ENCODE data around the gene FAM229A. TPM values are rescaled to one million over a fixed set of nuclear protein-coding genes. Genes with fewer than 3 reads are reported as not detected.
A peak's percentile ranks its signal among the peaks of the same experiment; 100 is the strongest.

FAM229A gene
- total and polyA plus RNA-seq, 9 of the 15 experiments (the other 6 are each of a cell fraction or from before 2014, with no cell fraction given) = 0.04 to 21.6 (median 7.4) TPM

GRCh38 chr1:32361674-32362473 lies 411 bp downstream of the FAM229A start:
- Histone ChIP-seq H3K9ac (ENCODE audit: insufficient read depth in 1 of 2, low read depth in 2 of 2, low read length in 2 of 2) (no peak overlapping the region), H3K9me3 (replicated peaks; ENCODE audit: control insufficient read depth, insufficient read depth, low read depth, low read length) (no peaks in the 10 kb centered on the region), H3K4me2 (ENCODE audit: insufficient read depth, low read length) (no peak overlapping the region), H3K4me3 (no peak overlapping the region), H3K36me3 (ENCODE audit: control insufficient read depth, insufficient read depth, low read length) (peaks cover 55% of the 10 kb centered on the region), H3K27me3 (ENCODE audit: control insufficient read depth in 2 of 2, insufficient read depth in 2 of 2, low read length in 2 of 2) (no peaks in the 10 kb centered on the region), H3K4me1 (replicated peaks in 1 of 2; ENCODE audit: control insufficient read depth in 2 of 2, insufficient read depth in 2 of 2, low read length in 2 of 2) (peaks cover 0 to 4% of the 10 kb centered on the region in 2 experiments; a peak in 1 of 5 replicates), H3K9me1 (ENCODE audit: control insufficient read depth, insufficient read depth, low read length) (no peaks in the 10 kb centered on the region), H3K79me2 (ENCODE audit: control insufficient read depth, insufficient read depth, low read length) (no peaks in the 10 kb centered on the region), H3K27ac (ENCODE audit: extremely low read depth, low read depth, low read length) (no peak overlapping the region), H4K20me1 (replicated peaks; ENCODE audit: control insufficient read depth, insufficient read depth, low read length) (no peaks in the 10 kb centered on the region), H2AFZ (ENCODE audit: low read depth, low read length) (no peak overlapping the region)
- ChIA-PET POLR2A (interaction anchor here (2.2 kb wide), 1 partner anchor 32 kb away, joined by 8 read pairs; the partner anchor contains the start of gene BSDC1), CTCF (ENCODE audit: low intra/inter-chr PET ratio) (no interaction called here)
- no peak for TF ChIP-seq RHOXF2B (CRISPR knock-in tag; conservative IDR thresholded peaks at IDR 0.05)
- TF ChIP-seq ZMIZ1 (IDR thresholded peaks at IDR 0.05; ENCODE audit: low read depth in 2 of 2, low read length in 2 of 2) = peak in 1 of 2 experiments; percentile 9; a peak in 1 of 4 replicates
- TF ChIP-seq HNRNPL (IDR thresholded peaks at IDR 0.05; ENCODE audit: low read depth, low read length) = peak; percentile 57
- 0 out of 2 replicates have a peak, but pooled peaks have one; percentile 51 for TF ChIP-seq RBM14 (IDR thresholded peaks at IDR 0.05; ENCODE audit: borderline replicate concordance, insufficient read depth, low read depth, low read length)
- TF ChIP-seq RBFOX2 (IDR thresholded peaks at IDR 0.05; ENCODE audit: low read depth, low read length) = peak; percentile 48; the same call in 1 of the 2 replicates
- TF ChIP-seq TAF9B (IDR thresholded peaks at IDR 0.05; ENCODE audit: partially characterized antibody) = no peak
- peak; percentile 77 for TF ChIP-seq POLR2G (IDR thresholded peaks at IDR 0.05; ENCODE audit: low read depth, low read length)
- peak; percentile 94 for TF ChIP-seq ZBTB33 (CRISPR knock-in tag; IDR thresholded peaks at IDR 0.05)
- TF ChIP-seq POLR2AphosphoS5 (IDR thresholded peaks at IDR 0.05; ENCODE audit: control insufficient read depth, insufficient read depth, low read depth, low read length) = peak; percentile 5; the same call in 1 of the 2 replicates
- TF ChIP-seq FOXP1 (CRISPR knock-in tag; IDR thresholded peaks at IDR 0.05) = no peak
- TF ChIP-seq BRF2 (IDR thresholded peaks at IDR 0.05; ENCODE audit: borderline replicate concordance, insufficient read depth, insufficient read length) = no peak
- TF ChIP-seq MAFG (tag; conservative IDR thresholded peaks at IDR 0.05) = no peak
- TF ChIP-seq RBM22 (IDR thresholded peaks at IDR 0.05; ENCODE audit: low read depth, low read length, poor library complexity, severe bottlenecking) = peak; percentile 94
- intact Hi-C loops (cut with micrococcal nuclease) (no loop called here), in situ Hi-C loops (cut with MboI) (no loop called here)
- BruUV-seq (replicated peaks) = no TSS peak
- ATAC-seq = peak; percentile 3; the same call in 2 of the 3 replicates
- DNase-seq (ENCODE audit: extremely low read depth in 1 of 4, low spot score in 3 of 4) = peak in 1 of 4 experiments; percentile 38
- no peak for FAIRE-seq
- 96% methylated on average over 43 of the region's 91 CpGs for WGBS (ENCODE audit: insufficient coverage, low coverage, missing lambda C conversion rate)

All from K562 (cell line).